GM19328 (cell line): ENCODE results near the gene DSCAML1.

Experiments used
- ATAC-seq: cut with Tn5 transposase; IDR thresholded peaks from one replicate; pipeline ENCODE4 v1.9.1; 2021; ENCODE audit warnings: mild to moderate bottlenecking, moderate library complexity; ENCODE audit not compliant: unreplicated experiment

The DSCAML1 gene

GRCh38 chr11:117394221-117394925, 402.6 kb downstream of the DSCAML1 start:
- no peak for ATAC-seq

GRCh38 chr11:117392979-117393378, 404.0 kb downstream of the DSCAML1 start:
- no peak for ATAC-seq

GRCh38 chr11:117392001-117392690, 404.9 kb downstream of the DSCAML1 start:
- no peak for ATAC-seq

- ATAC-seq, result no peak
Measured at GRCh38 chr11:117391181-117391580, 405.8 kb downstream of the DSCAML1 start.

GRCh38 chr11:117390743-117391142, 406.3 kb downstream of the DSCAML1 start:
- ATAC-seq, result no peak

GRCh38 chr11:117387992-117388755, 408.8 kb downstream of the DSCAML1 start:
- no peak for ATAC-seq

- no peak for ATAC-seq
Measured at GRCh38 chr11:117385906-117386305, 411.1 kb downstream of the DSCAML1 start.

- ATAC-seq, result no peak
Measured at GRCh38 chr11:117385471-117385870, 411.5 kb downstream of the DSCAML1 start.

GRCh38 chr11:117384045-117384444, 413.0 kb downstream of the DSCAML1 start:
- no peak for ATAC-seq

GRCh38 chr11:117382746-117383145, 414.3 kb downstream of the DSCAML1 start:
- no peak for ATAC-seq

- no peak for ATAC-seq
Measured at GRCh38 chr11:117381481-117382387, 415.3 kb downstream of the DSCAML1 start.

GRCh38 chr11:117380676-117381075, 416.3 kb downstream of the DSCAML1 start:
- no peak for ATAC-seq

- ATAC-seq, result no peak
Measured at GRCh38 chr11:117378976-117379865, 417.8 kb downstream of the DSCAML1 start.
